GM12874 (cell line): ENCODE data around the gene ZEB2.

Experiments
- CTCF ChIP-seq: IDR thresholded peaks from 2 replicates; pipeline ENCODE4 v1.5.1; 2011; ENCODE audit warnings: low read depth, mild to moderate bottlenecking, control low read depth, low read length, moderate library complexity; ENCODE audit not compliant: insufficient read depth

The ZEB2 gene

DNA sequence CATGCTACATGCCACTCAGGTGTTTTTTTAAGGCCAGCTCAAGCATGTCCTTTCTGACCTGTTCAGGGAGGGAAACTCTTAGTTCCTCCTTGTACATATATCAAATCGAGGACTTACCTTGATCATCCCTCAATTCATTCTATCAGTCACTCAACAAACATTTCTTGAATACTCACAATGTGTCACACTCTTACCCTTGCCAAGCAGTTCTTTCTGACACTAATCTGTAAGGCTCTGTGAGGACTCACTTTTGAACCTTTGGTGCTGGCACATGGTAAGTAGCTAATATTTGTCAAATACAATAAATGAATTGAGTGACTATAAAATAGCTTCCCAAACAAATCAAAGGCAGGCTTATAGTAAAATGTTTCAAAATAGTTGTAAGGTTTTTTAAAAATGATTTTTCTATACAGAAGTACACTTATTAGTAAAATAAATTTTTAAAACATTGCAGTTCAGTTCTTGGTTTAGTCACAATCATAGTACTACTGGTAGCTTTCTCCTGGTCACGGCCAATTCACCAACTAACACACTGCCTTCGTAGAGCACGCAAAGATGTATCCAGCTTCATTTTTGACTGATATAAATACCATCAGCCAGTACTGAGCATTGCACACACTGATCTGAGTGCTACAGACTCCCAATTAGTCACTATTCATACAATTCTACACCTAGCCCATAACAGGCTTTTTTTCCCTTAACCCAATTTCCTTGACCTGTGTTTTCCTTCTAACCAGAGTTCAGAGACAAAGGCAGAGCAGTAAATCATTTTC lies 50.9 kb downstream of the ZEB2 start:
- no peak for TF ChIP-seq CTCF

DNA sequence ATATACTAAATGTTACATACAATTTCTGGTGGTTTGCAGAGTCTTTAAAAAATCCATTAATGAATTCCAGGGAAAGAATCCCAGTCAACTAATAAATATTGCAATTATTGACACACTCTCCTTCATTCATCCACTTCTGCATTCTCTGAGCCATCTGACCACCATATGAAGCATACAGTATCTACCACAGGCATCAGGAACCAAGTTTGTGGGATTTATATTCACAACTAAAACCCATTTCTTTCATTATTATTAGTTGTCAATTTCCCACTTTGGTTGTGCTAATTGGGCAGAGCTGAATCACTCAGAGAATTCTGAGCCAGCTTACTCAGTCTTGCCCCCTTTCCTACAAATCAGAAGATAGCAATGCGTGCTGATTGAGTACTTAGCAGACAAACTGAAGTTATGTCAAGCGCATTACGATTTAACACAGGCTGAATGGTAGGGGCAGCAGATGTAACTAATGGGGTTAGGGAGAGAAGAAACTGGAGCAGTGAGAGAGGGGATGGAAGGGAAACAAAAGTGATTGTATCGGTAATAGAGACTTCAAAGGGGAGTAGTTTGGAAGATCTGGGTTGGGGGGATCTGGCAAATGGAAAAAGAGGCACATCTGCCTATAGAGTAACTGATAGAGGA lies 52.3 kb downstream of the ZEB2 start:
- TF ChIP-seq CTCF: no peak

GRCh38 chr2:144466637-144467036 lies 53.3 kb downstream of the ZEB2 start:
- no peak for TF ChIP-seq CTCF

- TF ChIP-seq CTCF: no peak
Measured at GRCh38 chr2:144465749-144466148, 54.2 kb downstream of the ZEB2 start.

GRCh38 chr2:144464730-144465129 lies 55.2 kb downstream of the ZEB2 start:
- TF ChIP-seq CTCF: no peak

DNA sequence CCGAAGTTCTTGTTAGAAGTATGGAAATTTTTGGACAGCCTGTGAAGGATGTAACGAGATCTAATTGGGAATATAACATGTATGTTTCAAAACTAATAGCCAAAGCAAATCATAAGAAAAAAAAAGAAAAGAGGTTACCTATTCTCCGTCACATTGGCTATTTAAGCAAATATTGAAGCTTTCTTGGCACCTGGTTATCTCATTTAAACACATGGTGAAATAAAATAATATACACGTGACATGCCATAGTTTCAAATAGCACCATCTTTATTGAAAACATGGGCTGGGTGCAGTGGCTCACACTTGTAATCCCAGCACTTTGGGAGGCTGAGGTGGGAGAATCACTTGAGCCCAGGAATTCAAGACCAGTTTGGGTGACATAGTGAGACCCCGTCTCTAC lies 56.7 kb downstream of the ZEB2 start:
- no peak for TF ChIP-seq CTCF

GRCh38 chr2:144462266-144462665 lies 57.7 kb downstream of the ZEB2 start:
- TF ChIP-seq CTCF: no peak
